Ectodermal cell (in vitro differentiated cells): ENCODE data around the gene MKNK2.

ENCODE experiments used
- H3K27ac ChIP-seq: 2 replicates; pipeline ENCODE4 v1.7.0; 2013; ENCODE audit warnings: mild to moderate bottlenecking, low read depth, low read length; ENCODE audit not compliant: insufficient read depth, poor library complexity, severe bottlenecking
- H3K27me3 ChIP-seq: 2 replicates; pipeline ENCODE4 v1.7.0; 2013; ENCODE audit warnings: mild to moderate bottlenecking, low read length; ENCODE audit not compliant: insufficient read depth, control insufficient read depth, poor library complexity, severe bottlenecking
- H3K36me3 ChIP-seq: one replicate; pipeline ENCODE4 v1.7.0; 2013; ENCODE audit warnings: low read length; ENCODE audit not compliant: control insufficient read depth, insufficient read depth
- H3K4me1 ChIP-seq: one replicate; pipeline ENCODE4 v1.7.0; 2013; ENCODE audit warnings: low read length; ENCODE audit not compliant: control insufficient read depth, insufficient read depth
- H3K4me3 ChIP-seq: 2 replicates; pipeline ENCODE4 v1.7.0; 2013; ENCODE audit warnings: low read depth, low read length, control low read depth; ENCODE audit not compliant: insufficient read depth
- H3K9me3 ChIP-seq: 2 replicates; pipeline ENCODE4 v1.7.0; 2013; ENCODE audit warnings: mild to moderate bottlenecking, low read length, moderate library complexity; ENCODE audit not compliant: control insufficient read depth
- WGBS, 2 experiments: methylation state at CpG; one replicate each; pipeline ENCODE4 v1.1.7; 2013; ENCODE audit warnings: missing lambda C conversion rate in 2 of 2; 5-methylcytosine and 5-hydroxymethylcytosine counted together

The MKNK2 gene

GRCh38 chr19:2047449-2048103 lies 3.5 kb downstream of the MKNK2 start:
- Histone ChIP-seq H3K9me3 (no peaks in the 10 kb centered on the region), H3K4me3 (no peak overlapping the region), H3K36me3 (peaks cover 3% of the 10 kb centered on the region), H3K27me3 (no peaks in the 10 kb centered on the region), H3K4me1 (peaks cover 25% of the 10 kb centered on the region), H3K27ac (no peak overlapping the region)
- 94 to 95% methylated on average over 22 of the region's 22 CpGs for whole genome bisulfite sequencing, 2 experiments

- Histone ChIP-seq H3K36me3 (peaks cover 3% of the 10 kb centered on the region), H3K4me1 (peaks cover 28% of the 10 kb centered on the region), H3K9me3 (no peaks in the 10 kb centered on the region), H3K4me3 (no peak overlapping the region), H3K27ac (no peak overlapping the region), H3K27me3 (no peaks in the 10 kb centered on the region)
- 93 to 96% methylated on average over 6 of the region's 6 CpGs for WGBS, 2 experiments
Observed at GRCh38 chr19:2047076-2047448, 4.0 kb downstream of the MKNK2 start.

- H3K9me3 ChIP-seq, result no peaks in the 10 kb centered on the region
- 96% methylated on average over 50 of the region's 50 CpGs for WGBS, 2 experiments
- H3K27ac ChIP-seq, result no peak overlapping the region
- no peak overlapping the region for H3K4me3 ChIP-seq
- H3K27me3 ChIP-seq, result no peaks in the 10 kb centered on the region
- peaks cover 31% of the 10 kb centered on the region for H3K4me1 ChIP-seq
- peaks cover 3% of the 10 kb centered on the region for H3K36me3 ChIP-seq
Observed at GRCh38 chr19:2046046-2046907, 4.8 kb downstream of the MKNK2 start.

- no peaks in the 10 kb centered on the region for H3K9me3 ChIP-seq
- no peak overlapping the region for H3K27ac ChIP-seq
- peaks cover 7% of the 10 kb centered on the region for H3K36me3 ChIP-seq
- no peak overlapping the region for H3K4me3 ChIP-seq
- WGBS, 2 experiments, result 95 to 96% methylated on average over 14 of the region's 14 CpGs
- peaks cover 38% of the 10 kb centered on the region for H3K4me1 ChIP-seq
- H3K27me3 ChIP-seq, result no peaks in the 10 kb centered on the region
Observed at GRCh38 chr19:2045501-2046045, 5.5 kb downstream of the MKNK2 start.

GRCh38 chr19:2044709-2045500 lies 6.1 kb downstream of the MKNK2 start:
- peaks cover 40% of the 10 kb centered on the region for H3K4me1 ChIP-seq
- no peaks in the 10 kb centered on the region for H3K27me3 ChIP-seq
- no peak overlapping the region for H3K27ac ChIP-seq
- H3K4me3 ChIP-seq, result no peak overlapping the region
- H3K9me3 ChIP-seq, result no peaks in the 10 kb centered on the region
- H3K36me3 ChIP-seq, result peaks cover 10% of the 10 kb centered on the region
- 91 to 94% methylated on average over 18 of the region's 18 CpGs for WGBS, 2 experiments

DNA sequence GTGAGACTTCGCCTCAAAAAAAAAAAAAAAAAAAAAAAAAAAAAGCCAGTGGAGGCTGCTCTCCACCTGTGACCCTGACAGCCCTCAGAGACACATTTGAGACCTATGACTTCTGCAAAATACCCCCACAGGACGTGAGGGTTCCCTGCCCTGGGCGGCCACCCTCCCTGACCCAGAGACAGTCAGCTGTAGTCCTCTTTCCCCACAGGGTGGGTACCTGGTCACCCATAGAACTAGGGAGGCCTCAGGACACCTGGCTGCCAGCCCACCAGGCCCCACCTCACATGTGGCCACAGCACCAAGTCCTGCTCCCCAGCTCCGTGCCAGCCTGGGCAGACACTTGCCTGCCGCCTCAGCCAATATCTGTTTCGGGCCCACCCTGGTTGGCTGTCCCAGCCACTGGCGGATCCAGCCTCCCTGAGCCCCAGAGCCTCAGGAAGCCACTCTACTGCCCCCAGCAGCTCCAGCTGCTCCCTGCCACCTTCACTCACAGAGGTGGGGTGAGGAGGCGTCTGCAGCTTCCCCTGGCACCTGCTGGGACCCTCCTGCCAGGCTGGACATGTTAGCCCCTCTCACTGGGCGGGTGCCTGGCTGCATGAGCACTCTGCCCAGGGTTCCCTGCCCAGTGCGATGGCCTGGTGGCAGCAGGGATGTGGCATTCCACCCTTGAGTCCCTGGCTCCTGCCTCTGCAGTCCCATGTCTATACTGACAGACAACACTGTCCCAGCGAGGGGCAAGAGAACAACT lies 6.9 kb downstream of the MKNK2 start:
- H3K27me3 ChIP-seq, result no peaks in the 10 kb centered on the region
- H3K36me3 ChIP-seq, result peaks cover 10% of the 10 kb centered on the region
- H3K9me3 ChIP-seq, result no peaks in the 10 kb centered on the region
- 91 to 92% methylated on average over 11 of the region's 11 CpGs for WGBS, 2 experiments
- no peak overlapping the region for H3K4me3 ChIP-seq
- H3K27ac ChIP-seq, result no peak overlapping the region
- H3K4me1 ChIP-seq, result peaks cover 32% of the 10 kb centered on the region

DNA sequence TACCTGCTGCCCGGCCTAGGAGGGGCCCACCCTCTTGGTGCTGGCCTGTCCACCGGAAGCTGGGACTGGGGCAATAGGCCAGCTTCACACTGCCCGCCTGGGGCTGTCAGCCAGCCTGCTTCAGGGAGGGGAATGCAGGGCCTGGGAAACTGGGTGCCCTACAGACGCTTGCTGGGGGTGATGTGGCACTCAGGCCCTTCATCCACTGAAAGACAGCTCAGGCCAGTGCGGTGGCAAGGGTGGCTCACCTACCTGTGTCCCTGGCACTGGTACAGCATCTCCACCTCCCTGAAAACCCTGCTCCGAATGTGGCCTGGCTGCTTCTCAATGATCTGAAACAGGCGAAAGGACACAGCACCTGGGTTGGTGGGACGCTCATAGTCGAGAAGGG lies 7.8 kb downstream of the MKNK2 start:
- H3K9me3 ChIP-seq, result no peaks in the 10 kb centered on the region
- H3K4me3 ChIP-seq, result no peak overlapping the region
- no peaks in the 10 kb centered on the region for H3K27me3 ChIP-seq
- no peak overlapping the region for H3K27ac ChIP-seq
- 93% methylated on average over 9 of the region's 9 CpGs for WGBS, 2 experiments
- peaks cover 23% of the 10 kb centered on the region for H3K4me1 ChIP-seq
- H3K36me3 ChIP-seq, result peaks cover 18% of the 10 kb centered on the region

GRCh38 chr19:2042485-2043250 lies 8.4 kb downstream of the MKNK2 start:
- peak overlapping the region; percentile 84 for H3K27ac ChIP-seq
- WGBS, 2 experiments, result 62 to 67% methylated on average over 29 of the region's 29 CpGs
- no peaks in the 10 kb centered on the region for H3K27me3 ChIP-seq
- peaks cover 22% of the 10 kb centered on the region for H3K4me1 ChIP-seq
- H3K9me3 ChIP-seq, result no peaks in the 10 kb centered on the region
- H3K36me3 ChIP-seq, result peaks cover 19% of the 10 kb centered on the region
- H3K4me3 ChIP-seq, result peak overlapping the region; percentile 39
